PC-3 (cell line): ENCODE measurements around the gene FAM120B. TPM values are rescaled to one million over a fixed set of nuclear protein-coding genes. Genes with fewer than 3 reads are reported as not detected.

Experiments used
- ATAC-seq: fragments of 200-7000 bp; cut with Tn5 transposase; 2 replicates; pipeline ENCODE4 v1.9.1; 2020; ENCODE audit warnings: mild to moderate bottlenecking, moderate library complexity
- BruUV-seq: library from RNA; stranded (reverse); fragments of 400-500 nt; replicated peaks from 2 replicates; lab custom pipeline; 2021; lab: Mats Ljungman, UMichigan
- CTCF ChIA-PET: fragments of 300-600 bp; sonication (Branson Sonifier 250); formaldehyde crosslinking; loops from one replicate; lab custom pipeline; 2022; ENCODE audit warnings: antibody characterized with exemption; lab: Charles Lee
- POLR2A ChIA-PET: fragments of 300-600 bp; sonication (Branson Sonifier 250); formaldehyde crosslinking; loops from one replicate; lab custom pipeline; 2022; ENCODE audit warnings: antibody characterized with exemption; ENCODE audit not compliant: unreplicated experiment; lab: Charles Lee
- DNase-seq: peaks from one replicate; pipeline ENCODE4 v3.0.0-alpha.2; 2015
- H2AFZ ChIP-seq: fragments of 300-600 bp; sonication (generic); 2 replicates; pipeline ENCODE4 v1.6.0; 2016; ENCODE audit warnings: antibody characterized with exemption, low read length
- H3F3A ChIP-seq: fragments of 300-600 bp; sonication (generic); one replicate; pipeline ENCODE4 v1.6.0; 2017; ENCODE audit warnings: antibody characterized with exemption, low read length, control low read depth, mild to moderate bottlenecking; ENCODE audit not compliant: unreplicated experiment
- H3K27ac ChIP-seq: fragments of 300-600 bp; sonication (generic); 2 replicates; pipeline ENCODE4 v1.5.1; 2016; ENCODE audit warnings: mild to moderate bottlenecking, low read length
- H3K27me3 ChIP-seq: fragments of 300-600 bp; sonication (generic); 2 replicates; pipeline ENCODE4 v1.6.1; 2016; ENCODE audit warnings: low read length, mixed read lengths
- H3K36me3 ChIP-seq: fragments of 300-600 bp; sonication (generic); 2 replicates; pipeline ENCODE4 v1.6.1; 2016; ENCODE audit warnings: low read depth, mixed run types, low read length, mixed read lengths
- H3K4me1 ChIP-seq: fragments of 300-600 bp; sonication (generic); 2 replicates; pipeline ENCODE4 v1.5.1; 2016; ENCODE audit warnings: low read length; ENCODE audit not compliant: insufficient read depth
- H3K4me2 ChIP-seq: fragments of 300-600 bp; sonication (generic); 2 replicates; pipeline ENCODE4 v1.6.0; 2016; ENCODE audit warnings: low read length
- H3K4me3 ChIP-seq: fragments of 300-600 bp; sonication (generic); 2 replicates; pipeline ENCODE4 v1.5.1; 2016; ENCODE audit warnings: mild to moderate bottlenecking, low read length, mixed read lengths
- H3K79me2 ChIP-seq: fragments of 300-600 bp; sonication (generic); 2 replicates; pipeline ENCODE4 v1.6.1; 2017; ENCODE audit warnings: low read length, mixed read lengths
- H3K9ac ChIP-seq: fragments of 300-600 bp; sonication (generic); 2 replicates; pipeline ENCODE4 v1.6.0; 2016; ENCODE audit warnings: mild to moderate bottlenecking, low read length
- H3K9me2 ChIP-seq: fragments of 300-600 bp; sonication (generic); replicated peaks from 2 replicates; pipeline ENCODE4 v1.6.1; 2016; ENCODE audit warnings: mixed run types, low read length, mixed read lengths
- H3K9me3 ChIP-seq: fragments of 300-600 bp; sonication (generic); 2 replicates; pipeline ENCODE4 v1.6.1; 2016; ENCODE audit warnings: low read length, mixed read lengths
- H4K20me1 ChIP-seq: fragments of 300-600 bp; sonication (generic); 2 replicates; pipeline ENCODE4 v1.6.1; 2016; ENCODE audit warnings: low read length, mixed read lengths
- CTCF ChIP-seq: fragments of 300-600 bp; sonication (generic); conservative IDR thresholded peaks from 2 replicates; pipeline ENCODE4 v1.5.1; 2017; ENCODE audit warnings: antibody characterized with exemption, low read depth, mild to moderate bottlenecking, low read length
- EZH2 ChIP-seq: fragments of 300-600 bp; sonication (generic); IDR thresholded peaks from one replicate; pipeline ENCODE4 v1.6.1; 2017; ENCODE audit warnings: antibody characterized with exemption, mild to moderate bottlenecking, low read length; ENCODE audit not compliant: unreplicated experiment
- EZH2phosphoT487 ChIP-seq: fragments of 300-600 bp; sonication (generic); IDR thresholded peaks from 2 replicates; pipeline ENCODE4 v1.6.1; 2018; ENCODE audit warnings: mild to moderate bottlenecking, antibody characterized with exemption, low read length, borderline replicate concordance
- intact Hi-C: fragments of 100-400 bp; cut with micrococcal nuclease; formaldehyde crosslinking; loops from 2 replicates; pipeline ENCODE4 v1.9.0; 2023
- total RNA-seq: library from RNA; depleted of rRNA; stranded (reverse); fragments of >200 nt; gene quantifications from 2 replicates; pipeline ENCODE4 v1.2.3, GENCODE V29; 2014

The FAM120B gene
- total RNA-seq, 1 experiment from 2014 or later: 8.7 TPM

DNA sequence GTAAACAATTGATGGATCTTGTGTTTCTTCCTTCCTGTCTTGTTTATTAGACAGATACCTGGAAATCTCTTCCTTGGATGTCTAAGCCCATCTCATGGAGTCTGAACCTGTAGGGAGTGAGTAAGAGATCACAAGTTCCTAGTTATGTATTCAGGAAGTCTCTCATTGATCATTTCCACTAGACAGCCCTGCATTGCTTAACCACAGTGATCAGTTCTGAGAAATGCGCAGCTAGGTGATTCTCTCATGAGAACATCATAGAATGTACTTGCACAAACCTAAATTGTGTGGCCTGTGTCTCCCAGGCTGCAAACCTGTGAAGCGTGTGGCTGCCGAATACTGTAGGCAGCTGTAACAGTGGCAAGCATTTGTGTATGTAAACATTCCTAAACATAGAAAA, 39.1 kb downstream of the FAM120B start:
- ChIA-PET CTCF (no interaction called here), POLR2A (no interaction called here)
- no peak overlapping the region for H3K4me3 ChIP-seq
- no peaks in the 10 kb centered on the region for H3K9me2 ChIP-seq
- no peaks in the 10 kb centered on the region for H3K27me3 ChIP-seq
- no peak overlapping the region for H3K27ac ChIP-seq
- no TSS peak for BruUV-seq
- H2AFZ ChIP-seq: no peak overlapping the region
- peaks cover 15% of the 10 kb centered on the region for H3K36me3 ChIP-seq
- no peaks in the 10 kb centered on the region for H3K79me2 ChIP-seq
- no peaks in the 10 kb centered on the region for H3K9me3 ChIP-seq
- no peak for ATAC-seq
- H3K9ac ChIP-seq: no peak overlapping the region
- H4K20me1 ChIP-seq: 0 out of 2 replicates have a peak, but pooled peaks cover 5% of the 10 kb centered on the region
- intact Hi-C loops: no loop called here
- no peak overlapping the region for H3K4me2 ChIP-seq
- DNase-seq: no peak
- peaks cover 12% of the 10 kb centered on the region for H3K4me1 ChIP-seq
- H3F3A ChIP-seq: no peaks in the 10 kb centered on the region
- no peak for TF ChIP-seq EZH2
- no peak for TF ChIP-seq EZH2phosphoT487
- no peak for TF ChIP-seq CTCF

GRCh38 chr6:170346649-170347048, 40.1 kb downstream of the FAM120B start:
- Histone ChIP-seq H3K36me3 (peaks cover 20% of the 10 kb centered on the region), H3K27me3 (no peaks in the 10 kb centered on the region), H3K79me2 (no peaks in the 10 kb centered on the region), H3K9me2 (no peaks in the 10 kb centered on the region), H3F3A (no peaks in the 10 kb centered on the region), H3K9ac (no peak overlapping the region), H3K9me3 (no peaks in the 10 kb centered on the region), H3K4me1 (peaks cover 12% of the 10 kb centered on the region), H2AFZ (no peak overlapping the region), H3K4me3 (no peak overlapping the region), H4K20me1 (0 out of 2 replicates have a peak, but pooled peaks cover 5% of the 10 kb centered on the region), H3K27ac (no peak overlapping the region), H3K4me2 (no peak overlapping the region)
- POLR2A ChIA-PET: no interaction called here
- CTCF ChIA-PET: no interaction called here
- intact Hi-C loops: no loop called here
- no TSS peak for BruUV-seq
- ATAC-seq: no peak
- TF ChIP-seq EZH2phosphoT487: no peak
- no peak for TF ChIP-seq CTCF
- TF ChIP-seq EZH2: no peak
- DNase-seq: no peak

- Histone ChIP-seq H2AFZ (no peak overlapping the region), H3K4me2 (no peak overlapping the region), H3K79me2 (no peaks in the 10 kb centered on the region), H3K36me3 (peaks cover 20% of the 10 kb centered on the region), H3K27ac (no peak overlapping the region), H3K27me3 (no peaks in the 10 kb centered on the region), H3F3A (no peaks in the 10 kb centered on the region), H3K9me3 (no peaks in the 10 kb centered on the region), H3K9ac (no peak overlapping the region), H3K9me2 (no peaks in the 10 kb centered on the region), H4K20me1 (0 out of 2 replicates have a peak, but pooled peaks cover 5% of the 10 kb centered on the region), H3K4me1 (peaks cover 12% of the 10 kb centered on the region), H3K4me3 (no peak overlapping the region)
- DNase-seq: peak; percentile 11
- ChIA-PET POLR2A (no interaction called here), CTCF (no interaction called here)
- no TSS peak for BruUV-seq
- ATAC-seq: no peak
- TF ChIP-seq CTCF (no peak), EZH2 (no peak), EZH2phosphoT487 (no peak)
- intact Hi-C loops: no loop called here
These were observed 40.5 kb downstream of the FAM120B start for GRCh38 chr6:170347091-170347490.
